CD14-positive monocyte (primary cell): ENCODE results near the gene STAP1. TPM values are rescaled to one million over a fixed set of nuclear protein-coding genes. Genes with fewer than 3 reads are reported as not detected.
A peak's percentile ranks its signal among the peaks of the same experiment; 100 is the strongest.

Source experiments
- DNase-seq, 3 donors: peaks; one replicate each; pipeline ENCODE4 v3.0.0-alpha.2; 2011 to 2022
- H2AFZ ChIP-seq: 2 replicates; pipeline ENCODE4 v1.6.0; 2012; ENCODE audit warnings: mild to moderate bottlenecking, low read depth, low read length, inconsistent platforms; ENCODE audit not compliant: insufficient read depth, poor library complexity, severe bottlenecking
- H3K27ac ChIP-seq, 2 donors: 1 replicate in 1 of 2; 2 replicates in 1 of 2; pipeline ENCODE4 v1.5.1; 2012 to 2013; ENCODE audit warnings: low read length in 2 of 2, control low read depth in 1 of 2, inconsistent platforms in 1 of 2, low read depth in 1 of 2, mild to moderate bottlenecking in 1 of 2
- H3K27me3 ChIP-seq, 2 donors: one replicate each; pipeline versions ENCODE4 v1.6.0 to v1.6.1; 2011 to 2013; ENCODE audit warnings: low read length in 2 of 2; ENCODE audit not compliant: control insufficient read depth in 2 of 2, insufficient read depth in 2 of 2
- H3K36me3 ChIP-seq, 2 donors: replicated peaks in 1 of 2; 1 replicate in 1 of 2; 2 replicates in 1 of 2; pipeline versions ENCODE4 v1.5.1 to v1.6.1; 2012 to 2013; ENCODE audit warnings: low read length in 2 of 2, control low read depth in 1 of 2, inconsistent platforms in 1 of 2, mild to moderate bottlenecking in 1 of 2; ENCODE audit not compliant: insufficient read depth in 2 of 2, control insufficient read depth in 1 of 2
- H3K4me1 ChIP-seq, 2 donors: 1 replicate in 1 of 2; 2 replicates in 1 of 2; pipeline versions ENCODE4 v1.5.1 to v1.6.1; 2012 to 2013; ENCODE audit warnings: low read length in 2 of 2, control low read depth in 1 of 2, inconsistent platforms in 1 of 2, mild to moderate bottlenecking in 1 of 2, moderate library complexity in 1 of 2; ENCODE audit not compliant: insufficient read depth in 2 of 2, control insufficient read depth in 1 of 2
- H3K4me2 ChIP-seq: replicated peaks from 2 replicates; pipeline ENCODE3; 2012; ENCODE audit warnings: low read length, moderate library complexity, mild to moderate bottlenecking; ENCODE audit not compliant: poor library complexity, severe bottlenecking; ENCODE audit errors: extremely low read depth
- H3K4me3 ChIP-seq, 3 experiments: fragments of 200-600 bp in 1 of 3; sonication (generic) in 1 of 3; replicated peaks in 1 of 3; 1 replicate in 2 of 3; 2 replicates in 1 of 3; pipeline ENCODE4 v1.5.1; 2011 to 2013; ENCODE audit warnings: low read length in 3 of 3, mild to moderate bottlenecking in 3 of 3, control low read depth in 2 of 3, low read depth in 2 of 3, inconsistent platforms in 1 of 3, moderate library complexity in 1 of 3
- H3K79me2 ChIP-seq: 2 replicates; pipeline ENCODE4 v1.6.0; 2012; ENCODE audit warnings: mild to moderate bottlenecking, control low read depth, inconsistent platforms, low read length, moderate library complexity; ENCODE audit not compliant: insufficient read depth
- H3K9ac ChIP-seq: 2 replicates; pipeline ENCODE4 v1.6.0; 2017; ENCODE audit warnings: low read length, mild to moderate bottlenecking; ENCODE audit not compliant: insufficient read depth, poor library complexity, severe bottlenecking
- H3K9me3 ChIP-seq, 2 donors: replicated peaks in 1 of 2; 1 replicate in 1 of 2; 2 replicates in 1 of 2; pipeline versions ENCODE4 v1.5.1 to v1.6.1; 2012 to 2013; ENCODE audit warnings: low read length in 2 of 2, control low read depth in 1 of 2; ENCODE audit not compliant: control insufficient read depth in 1 of 2, insufficient read depth in 1 of 2
- H4K20me1 ChIP-seq: 2 replicates; pipeline ENCODE4 v1.6.0; 2012; ENCODE audit warnings: mild to moderate bottlenecking, low read length, control low read depth, moderate library complexity; ENCODE audit not compliant: insufficient read depth
- H3K27ac Mint-ChIP-seq, 7 donors: one replicate each; pipeline ENCODE4 v1.8.0; 2020; ENCODE audit warnings: mild to moderate bottlenecking in 7 of 7, mixed read lengths in 7 of 7, moderate library complexity in 6 of 7, inconsistent platforms in 2 of 7
- H3K27me3 Mint-ChIP-seq, 3 donors: one replicate each; pipeline ENCODE4 v1.8.0; 2021 to 2022; ENCODE audit warnings: low read depth in 3 of 3, mild to moderate bottlenecking in 3 of 3, mixed read lengths in 3 of 3, moderate library complexity in 3 of 3, inconsistent platforms in 1 of 3
- H3K36me3 Mint-ChIP-seq, 2 donors: one replicate each; pipeline ENCODE4 v1.8.0; 2020; ENCODE audit warnings: mixed read lengths in 2 of 2, inconsistent platforms in 1 of 2, mild to moderate bottlenecking in 1 of 2
- H3K4me1 Mint-ChIP-seq: one replicate; pipeline ENCODE4 v1.8.0; 2020; ENCODE audit warnings: mild to moderate bottlenecking, mixed read lengths
- H3K4me3 Mint-ChIP-seq, 2 donors: one replicate each; pipeline ENCODE4 v1.8.0; 2020; ENCODE audit warnings: mild to moderate bottlenecking in 2 of 2, mixed read lengths in 2 of 2, moderate library complexity in 1 of 2
- H3K9me3 Mint-ChIP-seq, 7 donors: one replicate each; pipeline ENCODE4 v1.8.0; 2020 to 2022; ENCODE audit warnings: mixed read lengths in 7 of 7, mild to moderate bottlenecking in 6 of 7, moderate library complexity in 6 of 7, inconsistent platforms in 2 of 7
- WGBS: methylation state at CpG from one replicate; pipeline ENCODE4 v1.1.5; 2013; ENCODE audit warnings: missing lambda C conversion rate; ENCODE audit not compliant: insufficient coverage; 5-methylcytosine and 5-hydroxymethylcytosine counted together
- intact Hi-C, 2 donors: fragments of 100-400 bp; cut with micrococcal nuclease; formaldehyde crosslinking; loops; one replicate each; pipeline versions ENCODE4 v1.15.0 to v1.15.1; 2023
- polyA plus RNA-seq, 3 donors: library from polyadenylated mRNA; depleted of rRNA in 1 of 3; unstranded in 2 of 3; stranded (reverse) in 1 of 3; fragments of 300-500 nt in 2 of 3; fragments of >200 nt in 1 of 3; fragmentation: Illumina TruSeq in 2 of 3; gene quantifications; 1 replicate in 2 of 3; 2 replicates in 1 of 3; pipeline ENCODE4 v1.2.3, GENCODE V29; 2012 to 2021
- TF ChIP-seq, protein P1 (sequence below): fragments of 200-600 bp; IDR thresholded peaks from one replicate; pipeline ENCODE4 v1.8.0; 2022; ENCODE audit warnings: antibody characterized with exemption, mild to moderate bottlenecking

STAP1 gene
- polyA plus RNA-seq, 3 donors: 0.13 to 0.14 TPM; not detected in 1

GRCh38 chr4:67580577-67580976, 22.1 kb downstream of the STAP1 start:
- no peak overlapping the region for H3K4me3 Mint-ChIP-seq
- intact Hi-C loops: no loop called here
- H3K27ac ChIP-seq: no peak overlapping the region

DNA sequence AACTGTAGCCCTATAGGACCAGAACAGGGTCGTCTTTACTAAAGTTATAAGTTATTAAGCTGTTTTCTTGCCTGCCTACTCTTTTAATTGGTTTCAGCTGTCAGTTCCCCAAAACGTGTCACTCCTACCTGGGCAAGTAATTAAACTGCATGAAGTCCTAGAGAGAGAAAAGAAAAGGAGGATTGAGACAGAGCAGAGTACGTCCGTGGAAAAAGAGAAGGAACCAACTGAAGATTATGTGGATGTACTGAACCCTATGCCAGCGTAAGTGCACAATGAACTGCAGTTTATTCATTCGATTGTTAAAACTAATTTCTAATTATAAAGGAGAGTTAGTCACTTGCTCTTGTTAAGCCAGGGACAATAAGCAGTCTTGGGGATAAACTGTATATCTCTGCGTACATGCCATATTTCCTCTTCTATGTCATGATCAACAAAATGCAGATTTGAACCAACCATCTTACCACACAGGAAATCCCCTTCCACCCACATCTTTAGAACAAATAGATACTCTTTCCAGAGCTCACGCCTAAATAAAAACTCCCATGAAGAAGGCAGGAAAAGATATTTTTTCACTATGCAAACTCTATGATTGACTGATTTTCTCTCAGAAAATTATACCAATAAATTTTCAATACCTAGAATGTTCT, 22.8 kb downstream of the STAP1 start:
- Histone ChIP-seq H3K4me2 (peak overlapping the region; percentile 26), H3K27ac (no peak overlapping the region)
- 0% methylated on average over 1 of the region's 8 CpGs for WGBS

More at GRCh38 chr4:67580577-67580976, 22.1 kb downstream of the STAP1 start:
- peaks cover 0 to 3% of the 10 kb centered on the region in 2 donors for H3K36me3 Mint-ChIP-seq
- no peak overlapping the region for H3K4me2 ChIP-seq
- no peaks in the 10 kb centered on the region for H3K9me3 Mint-ChIP-seq
- no CpG with 5 or more reads among the region's 3 CpGs for WGBS
- H3K4me1 Mint-ChIP-seq: peaks cover 10% of the 10 kb centered on the region
- H3K9ac ChIP-seq: no peak overlapping the region
- no peaks in the 10 kb centered on the region for H3K4me1 ChIP-seq
- H3K36me3 ChIP-seq: no peaks in the 10 kb centered on the region
- no peaks in the 10 kb centered on the region for H4K20me1 ChIP-seq
- no peak overlapping the region for H3K4me3 ChIP-seq
- H3K79me2 ChIP-seq: no peaks in the 10 kb centered on the region
- no peak overlapping the region for H2AFZ ChIP-seq
- DNase-seq: no peak
- TF ChIP-seq, protein P1, sequence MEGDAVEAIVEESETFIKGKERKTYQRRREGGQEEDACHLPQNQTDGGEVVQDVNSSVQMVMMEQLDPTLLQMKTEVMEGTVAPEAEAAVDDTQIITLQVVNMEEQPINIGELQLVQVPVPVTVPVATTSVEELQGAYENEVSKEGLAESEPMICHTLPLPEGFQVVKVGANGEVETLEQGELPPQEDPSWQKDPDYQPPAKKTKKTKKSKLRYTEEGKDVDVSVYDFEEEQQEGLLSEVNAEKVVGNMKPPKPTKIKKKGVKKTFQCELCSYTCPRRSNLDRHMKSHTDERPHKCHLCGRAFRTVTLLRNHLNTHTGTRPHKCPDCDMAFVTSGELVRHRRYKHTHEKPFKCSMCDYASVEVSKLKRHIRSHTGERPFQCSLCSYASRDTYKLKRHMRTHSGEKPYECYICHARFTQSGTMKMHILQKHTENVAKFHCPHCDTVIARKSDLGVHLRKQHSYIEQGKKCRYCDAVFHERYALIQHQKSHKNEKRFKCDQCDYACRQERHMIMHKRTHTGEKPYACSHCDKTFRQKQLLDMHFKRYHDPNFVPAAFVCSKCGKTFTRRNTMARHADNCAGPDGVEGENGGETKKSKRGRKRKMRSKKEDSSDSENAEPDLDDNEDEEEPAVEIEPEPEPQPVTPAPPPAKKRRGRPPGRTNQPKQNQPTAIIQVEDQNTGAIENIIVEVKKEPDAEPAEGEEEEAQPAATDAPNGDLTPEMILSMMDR: no peak
- H3K27ac Mint-ChIP-seq: no peak overlapping the region
- H3K27me3 ChIP-seq: no peaks in the 10 kb centered on the region
- H3K9me3 ChIP-seq: no peaks in the 10 kb centered on the region
- no peaks in the 10 kb centered on the region for H3K27me3 Mint-ChIP-seq

More for the DNA sequence above, 22.8 kb downstream of the STAP1 start:
- DNase-seq: no peak
- peaks cover 9% of the 10 kb centered on the region for H3K4me1 Mint-ChIP-seq
- Histone ChIP-seq H3K9me3 (no peaks in the 10 kb centered on the region), H3K4me3 (no peak overlapping the region), H3K27me3 (no peaks in the 10 kb centered on the region), H3K79me2 (no peaks in the 10 kb centered on the region), H3K36me3 (no peaks in the 10 kb centered on the region), H3K9ac (no peak overlapping the region), H3K4me1 (no peaks in the 10 kb centered on the region), H4K20me1 (no peaks in the 10 kb centered on the region), H2AFZ (peak overlapping the region; percentile 68)
- no peak overlapping the region for H3K4me3 Mint-ChIP-seq
- H3K9me3 Mint-ChIP-seq: no peaks in the 10 kb centered on the region
- H3K27ac Mint-ChIP-seq: no peak overlapping the region
- peaks cover 0 to 3% of the 10 kb centered on the region in 2 donors for H3K36me3 Mint-ChIP-seq
- H3K27me3 Mint-ChIP-seq: no peaks in the 10 kb centered on the region
- intact Hi-C loops: no loop called here
- TF ChIP-seq, protein P1: no peak
